Measurements from ENCODE around the gene CTNNBL1. TPM values are rescaled to one million over a fixed set of nuclear protein-coding genes. Genes with fewer than 3 reads are reported as not detected.

Gene CTNNBL1
- total RNA-seq, 2 experiments from 2014 or later, result 75.5 to 75.9 TPM

GRCh38 chr20:37863289-37863688 is 169.5 kb downstream of the CTNNBL1 start:
- POLR2A ChIA-PET, result no interaction called here

GRCh38 chr20:37864298-37864697 is 170.5 kb downstream of the CTNNBL1 start:
- Mint-ChIP-seq H3K27me3 (ENCODE audit: low read depth) (no peaks in the 10 kb centered on the region), H3K27ac (no peak overlapping the region), H3K4me3 (no peak overlapping the region), H3K4me1 (ENCODE audit: low read depth) (no peaks in the 10 kb centered on the region), H3K36me3 (ENCODE audit: low read depth) (peaks cover 12% of the 10 kb centered on the region), H3K9me3 (ENCODE audit: insufficient read depth) (no peaks in the 10 kb centered on the region)
- ChIA-PET POLR2A (no interaction called here), CTCF (no interaction called here)
- DNase-seq (no peak), ATAC-seq (no peak)

More at GRCh38 chr20:37863289-37863688, 169.5 kb downstream of the CTNNBL1 start:
- H3K4me3 Mint-ChIP-seq, result no peak overlapping the region
- no peaks in the 10 kb centered on the region for H3K9me3 Mint-ChIP-seq (ENCODE audit: insufficient read depth)
- H3K27ac Mint-ChIP-seq, result no peak overlapping the region
- CTCF ChIA-PET, result no interaction called here
- no peaks in the 10 kb centered on the region for H3K4me1 Mint-ChIP-seq (ENCODE audit: low read depth)
- H3K36me3 Mint-ChIP-seq (ENCODE audit: low read depth), result peaks cover 13% of the 10 kb centered on the region
- DNase-seq (no peak), ATAC-seq (no peak)
- H3K27me3 Mint-ChIP-seq (ENCODE audit: low read depth), result no peaks in the 10 kb centered on the region

DNA sequence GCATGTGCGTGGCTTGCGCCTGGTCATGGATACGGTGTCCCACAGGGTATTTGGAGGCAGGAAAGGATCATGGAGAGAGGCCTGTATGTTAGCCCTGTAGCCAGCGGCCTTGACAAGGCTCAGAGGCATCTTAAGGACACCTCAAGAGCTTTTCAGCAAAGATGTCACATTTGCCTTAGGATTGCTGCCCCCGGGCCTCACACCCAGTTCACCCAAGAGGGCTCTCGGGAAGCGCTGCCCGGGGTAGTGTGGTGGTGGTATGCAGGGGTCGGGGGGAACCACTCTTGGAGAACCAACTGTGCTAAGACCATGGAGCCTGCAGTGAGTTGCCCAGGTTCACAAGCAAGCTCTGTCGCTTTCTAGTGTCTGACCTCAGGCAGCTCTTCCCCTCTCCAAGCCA is 172.2 kb downstream of the CTNNBL1 start:
- ChIA-PET CTCF (no interaction called here), POLR2A (interaction anchor here (0.6 kb wide), 1 partner anchor 358 kb away, joined by 3 read pairs; no protein-coding TSS in a partner anchor)
- H3K4me1 Mint-ChIP-seq (ENCODE audit: low read depth), result no peaks in the 10 kb centered on the region
- peaks cover 3% of the 10 kb centered on the region for H3K36me3 Mint-ChIP-seq (ENCODE audit: low read depth)
- no peaks in the 10 kb centered on the region for H3K9me3 Mint-ChIP-seq (ENCODE audit: insufficient read depth)
- ATAC-seq (no peak), DNase-seq (no peak)
- no peak overlapping the region for H3K4me3 Mint-ChIP-seq
- no peaks in the 10 kb centered on the region for H3K27me3 Mint-ChIP-seq (ENCODE audit: low read depth)
- H3K27ac Mint-ChIP-seq, result no peak overlapping the region

DNA sequence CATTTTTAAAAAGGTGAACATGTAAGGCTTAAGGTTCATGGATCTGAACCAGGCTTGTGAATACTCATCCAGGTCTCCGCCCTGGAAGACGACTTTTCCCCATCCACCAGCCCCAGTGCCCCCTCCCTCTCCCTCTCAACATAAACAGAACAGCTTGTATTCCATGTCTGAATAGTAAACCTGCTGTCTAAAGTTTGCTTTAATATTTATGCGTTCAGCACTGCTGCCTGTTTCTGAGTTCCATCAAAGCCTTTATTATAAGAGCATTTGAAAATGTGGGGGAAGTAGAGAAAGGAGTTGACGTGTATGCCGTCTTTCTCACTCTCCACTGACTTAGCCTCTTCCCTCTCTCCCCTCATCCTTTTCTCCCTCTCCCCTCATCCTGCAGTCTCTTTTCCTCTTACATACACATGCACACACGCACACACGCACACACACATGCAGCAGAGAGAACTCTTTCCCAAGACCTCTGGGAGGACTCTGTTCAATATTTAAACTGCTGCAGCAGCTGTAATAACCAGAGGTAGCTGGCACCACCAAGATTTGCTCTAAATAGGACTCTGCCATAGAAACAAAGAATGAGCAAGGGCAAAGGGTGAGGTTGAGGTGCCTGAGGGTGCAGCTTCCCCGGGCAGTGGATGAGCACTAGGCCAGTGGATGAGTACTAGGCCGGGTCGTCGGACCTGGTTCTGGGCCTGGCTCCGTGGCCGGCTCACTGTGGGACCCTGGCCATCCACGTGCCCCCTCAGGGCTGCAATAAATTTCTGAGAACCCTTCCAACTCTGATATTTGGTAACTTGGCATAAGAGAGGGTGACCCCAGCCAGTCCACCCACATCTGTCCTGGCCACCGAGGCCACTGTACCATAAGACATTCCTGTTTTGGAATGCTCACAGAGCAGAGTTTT is 173.7 kb downstream of the CTNNBL1 start:
- peak overlapping the region; percentile 13 for H3K27ac Mint-ChIP-seq
- ChIA-PET POLR2A (no interaction called here), CTCF (no interaction called here)
- no peak for DNase-seq
- H3K4me1 Mint-ChIP-seq (ENCODE audit: low read depth), result no peaks in the 10 kb centered on the region
- H3K9me3 Mint-ChIP-seq (ENCODE audit: insufficient read depth), result no peaks in the 10 kb centered on the region
- peaks cover 3% of the 10 kb centered on the region for H3K36me3 Mint-ChIP-seq (ENCODE audit: low read depth)
- ATAC-seq, result no peak
- H3K4me3 Mint-ChIP-seq, result no peak overlapping the region
- H3K27me3 Mint-ChIP-seq (ENCODE audit: low read depth), result no peaks in the 10 kb centered on the region

- Mint-ChIP-seq H3K27ac (no peak overlapping the region), H3K36me3 (ENCODE audit: low read depth) (no peaks in the 10 kb centered on the region), H3K4me3 (no peak overlapping the region), H3K9me3 (ENCODE audit: insufficient read depth) (no peaks in the 10 kb centered on the region), H3K4me1 (ENCODE audit: low read depth) (no peaks in the 10 kb centered on the region), H3K27me3 (ENCODE audit: low read depth) (no peaks in the 10 kb centered on the region)
- ChIA-PET POLR2A (no interaction called here), CTCF (no interaction called here)
- DNase-seq (no peak), ATAC-seq (no peak)
These were observed 175.1 kb downstream of the CTNNBL1 start for GRCh38 chr20:37868851-37869333.

GRCh38 chr20:37869334-37869861 is 175.6 kb downstream of the CTNNBL1 start:
- peaks cover 3% of the 10 kb centered on the region for H3K36me3 Mint-ChIP-seq (ENCODE audit: low read depth)
- CTCF ChIA-PET, result no interaction called here

DNA sequence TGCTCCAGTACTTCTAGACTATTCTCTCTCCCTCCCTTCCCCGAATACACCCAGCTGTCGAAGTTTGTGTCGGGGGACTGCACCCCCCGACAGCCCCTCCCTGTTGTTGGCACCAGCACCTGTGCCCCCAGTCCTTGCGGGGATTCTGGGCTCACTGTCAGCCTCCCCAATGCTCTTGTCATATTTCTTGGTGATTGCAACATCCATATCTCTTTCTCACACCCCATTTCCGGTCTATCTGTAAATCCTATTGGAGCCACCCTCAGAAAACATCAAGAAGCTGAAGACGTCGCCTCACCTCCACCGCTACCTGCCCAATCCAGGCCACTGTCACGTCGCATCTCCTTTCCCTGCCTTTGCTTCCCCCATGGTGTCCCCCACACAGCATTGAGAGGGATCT is 176.5 kb downstream of the CTNNBL1 start:
- Mint-ChIP-seq H3K4me3 (no peak overlapping the region), H3K27me3 (ENCODE audit: low read depth) (no peaks in the 10 kb centered on the region), H3K9me3 (ENCODE audit: insufficient read depth) (no peaks in the 10 kb centered on the region), H3K4me1 (ENCODE audit: low read depth) (no peaks in the 10 kb centered on the region), H3K36me3 (ENCODE audit: low read depth) (peaks cover 3% of the 10 kb centered on the region), H3K27ac (no peak overlapping the region)
- ChIA-PET POLR2A (no interaction called here), CTCF (no interaction called here)
- DNase-seq, result no peak
- no peak for ATAC-seq

More at GRCh38 chr20:37869334-37869861, 175.6 kb downstream of the CTNNBL1 start:
- Mint-ChIP-seq H3K27me3 (ENCODE audit: low read depth) (no peaks in the 10 kb centered on the region), H3K9me3 (ENCODE audit: insufficient read depth) (no peaks in the 10 kb centered on the region), H3K4me3 (no peak overlapping the region), H3K27ac (no peak overlapping the region), H3K4me1 (ENCODE audit: low read depth) (no peaks in the 10 kb centered on the region)
- POLR2A ChIA-PET, result no interaction called here
- no peak for ATAC-seq
- no peak for DNase-seq

- no peak for DNase-seq
- H3K4me1 Mint-ChIP-seq (ENCODE audit: low read depth), result no peaks in the 10 kb centered on the region
- peaks cover 3% of the 10 kb centered on the region for H3K36me3 Mint-ChIP-seq (ENCODE audit: low read depth)
- CTCF ChIA-PET, result no interaction called here
- no peak overlapping the region for H3K4me3 Mint-ChIP-seq
- ATAC-seq, result no peak
- H3K27ac Mint-ChIP-seq, result no peak overlapping the region
- no peaks in the 10 kb centered on the region for H3K9me3 Mint-ChIP-seq (ENCODE audit: insufficient read depth)
- POLR2A ChIA-PET, result no interaction called here
- no peaks in the 10 kb centered on the region for H3K27me3 Mint-ChIP-seq (ENCODE audit: low read depth)
These were observed 177.9 kb downstream of the CTNNBL1 start for GRCh38 chr20:37871751-37872150.

GRCh38 chr20:37872161-37872560 is 178.3 kb downstream of the CTNNBL1 start:
- Mint-ChIP-seq H3K27me3 (ENCODE audit: low read depth) (no peaks in the 10 kb centered on the region), H3K36me3 (ENCODE audit: low read depth) (peaks cover 3% of the 10 kb centered on the region), H3K4me1 (ENCODE audit: low read depth) (no peaks in the 10 kb centered on the region), H3K9me3 (ENCODE audit: insufficient read depth) (no peaks in the 10 kb centered on the region), H3K27ac (no peak overlapping the region), H3K4me3 (no peak overlapping the region)
- CTCF ChIA-PET, result no interaction called here
- POLR2A ChIA-PET, result no interaction called here
- no peak for ATAC-seq
- no peak for DNase-seq

DNA sequence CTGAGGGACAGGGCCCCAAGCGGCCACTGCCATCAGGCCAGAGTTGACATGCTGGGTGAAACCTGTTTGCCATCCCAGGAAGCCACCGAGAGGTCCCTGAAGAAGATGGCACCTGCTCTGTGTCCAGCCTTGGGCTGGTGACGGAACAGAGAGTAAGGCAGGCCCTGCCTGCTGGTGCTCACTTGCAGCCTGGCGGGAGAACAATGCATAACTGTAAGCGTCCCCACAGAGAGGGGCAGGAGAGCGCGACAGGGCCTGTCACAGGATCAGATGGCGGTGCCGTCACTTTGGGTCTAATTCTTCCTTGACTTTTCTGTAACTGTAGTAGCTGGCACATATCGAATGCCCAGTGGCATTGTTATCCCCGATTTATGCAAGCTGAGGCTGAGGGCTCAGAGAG is 180.1 kb downstream of the CTNNBL1 start:
- CTCF ChIA-PET, result no interaction called here
- Mint-ChIP-seq H3K27ac (no peak overlapping the region), H3K4me1 (ENCODE audit: low read depth) (no peaks in the 10 kb centered on the region), H3K27me3 (ENCODE audit: low read depth) (no peaks in the 10 kb centered on the region), H3K36me3 (ENCODE audit: low read depth) (peaks cover 3% of the 10 kb centered on the region), H3K9me3 (ENCODE audit: insufficient read depth) (no peaks in the 10 kb centered on the region), H3K4me3 (no peak overlapping the region)
- no peak for DNase-seq
- POLR2A ChIA-PET, result no interaction called here
- no peak for ATAC-seq

DNA sequence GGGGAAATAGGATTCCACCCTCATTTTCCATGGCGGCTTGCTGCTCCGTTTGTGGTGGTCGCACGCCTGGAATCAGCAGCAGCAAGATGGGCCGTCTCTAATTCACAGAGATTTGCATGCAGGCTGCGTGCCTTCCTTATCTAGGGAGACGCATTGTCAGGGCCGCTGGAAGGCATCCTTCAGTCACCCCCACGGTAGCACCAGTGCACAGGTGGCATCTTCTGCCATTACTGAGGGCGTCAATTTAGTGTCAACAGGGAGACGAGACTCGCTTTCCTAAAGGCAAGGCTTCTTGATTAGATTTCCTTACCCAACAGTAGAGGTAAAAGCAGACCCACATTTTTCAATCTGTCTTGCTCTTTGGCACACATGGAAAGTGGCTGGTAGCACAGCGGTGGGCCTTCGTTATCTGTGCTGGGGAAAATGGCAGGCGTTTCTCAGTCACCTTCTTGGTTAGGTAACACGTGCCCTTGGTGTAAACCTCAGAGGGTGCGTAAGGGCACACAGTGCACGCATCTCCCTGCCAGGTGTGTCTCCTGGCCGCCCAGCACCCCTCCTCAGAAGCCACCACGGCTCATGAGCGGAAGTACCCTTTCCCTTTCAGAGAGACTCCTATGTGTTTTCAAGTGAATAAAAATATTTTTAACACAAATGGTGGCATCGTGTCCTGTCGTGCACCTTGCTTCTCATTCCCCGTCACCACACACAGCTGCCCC is 181.8 kb downstream of the CTNNBL1 start:
- ChIA-PET POLR2A (no interaction called here), CTCF (no interaction called here)
- no peak for ATAC-seq
- H3K27me3 Mint-ChIP-seq (ENCODE audit: low read depth), result no peaks in the 10 kb centered on the region
- H3K4me1 Mint-ChIP-seq (ENCODE audit: low read depth), result no peaks in the 10 kb centered on the region
- no peak overlapping the region for H3K27ac Mint-ChIP-seq
- peaks cover 3% of the 10 kb centered on the region for H3K36me3 Mint-ChIP-seq (ENCODE audit: low read depth)
- no peak for DNase-seq
- H3K9me3 Mint-ChIP-seq (ENCODE audit: insufficient read depth), result no peaks in the 10 kb centered on the region
- H3K4me3 Mint-ChIP-seq, result no peak overlapping the region

GRCh38 chr20:37876863-37877262 is 183.0 kb downstream of the CTNNBL1 start:
- H3K36me3 Mint-ChIP-seq (ENCODE audit: low read depth), result peaks cover 3% of the 10 kb centered on the region
- ChIA-PET POLR2A (no interaction called here), CTCF (no interaction called here)
- H3K9me3 Mint-ChIP-seq (ENCODE audit: insufficient read depth), result no peaks in the 10 kb centered on the region
- H3K27me3 Mint-ChIP-seq (ENCODE audit: low read depth), result no peaks in the 10 kb centered on the region
- ATAC-seq (no peak), DNase-seq (no peak)
- H3K4me3 Mint-ChIP-seq, result no peak overlapping the region
- no peak overlapping the region for H3K27ac Mint-ChIP-seq
- H3K4me1 Mint-ChIP-seq (ENCODE audit: low read depth), result no peaks in the 10 kb centered on the region

Data from activated CD8-positive, alpha-beta T cell treated with anti-CD3 and anti-CD28 coated beads, Interleukin-2, amount 10 ng/mL, durations not matched to agents 7 days and 5 days (primary cell).